HG03469 (cell line): ENCODE data around the gene GRN.
A peak's percentile ranks its signal among the peaks of the same experiment; 100 is the strongest.

Experiments
- ATAC-seq: cut with Tn5 transposase; IDR thresholded peaks from one replicate; pipeline ENCODE4 v1.9.1; 2021; ENCODE audit warnings: mild to moderate bottlenecking, moderate library complexity, moderate number of reproducible peaks; ENCODE audit not compliant: unreplicated experiment

The GRN gene

GRCh38 chr17:44344939-44345453, at the start of gene GRN:
Gene GRN, plus strand, starts transcription at chr17:44345302. Its CDS starts 3,863 bp downstream, at chr17:44349165.
- ATAC-seq, result peak; percentile 31

- ATAC-seq, result no peak
Observed at GRCh38 chr17:44297975-44298374, 47.1 kb upstream of the GRN start.

GRCh38 chr17:44304651-44305050, 40.5 kb upstream of the GRN start:
- no peak for ATAC-seq

- ATAC-seq, result no peak
Observed at GRCh38 chr17:44307387-44308186, 37.5 kb upstream of the GRN start.

- no peak for ATAC-seq
Observed at GRCh38 chr17:44308320-44308818, 36.7 kb upstream of the GRN start, which contains the start of gene RUNDC3A. Gene RUNDC3A, plus strand, starts transcription at chr17:44308601. Its CDS starts 232 bp downstream, at chr17:44308833.

- no peak for ATAC-seq
Observed at GRCh38 chr17:44308865-44309264, 36.2 kb upstream of the GRN start.

GRCh38 chr17:44309472-44309871, 35.6 kb upstream of the GRN start:
- no peak for ATAC-seq

- ATAC-seq, result no peak
Observed at GRCh38 chr17:44310188-44310587, 34.9 kb upstream of the GRN start.

- ATAC-seq, result no peak
Observed at GRCh38 chr17:44310609-44311376, 34.3 kb upstream of the GRN start.

GRCh38 chr17:44311562-44312181, 33.4 kb upstream of the GRN start:
- ATAC-seq, result no peak

GRCh38 chr17:44312396-44313104, 32.6 kb upstream of the GRN start:
- ATAC-seq, result no peak

- no peak for ATAC-seq
Observed at GRCh38 chr17:44314031-44314430, 31.1 kb upstream of the GRN start.

GRCh38 chr17:44314524-44314868, 30.6 kb upstream of the GRN start:
- ATAC-seq, result no peak

GRCh38 chr17:44314869-44315661, 30.0 kb upstream of the GRN start:
- no peak for ATAC-seq

GRCh38 chr17:44315760-44316731, 29.1 kb upstream of the GRN start:
- no peak for ATAC-seq

GRCh38 chr17:44317545-44317944, 27.6 kb upstream of the GRN start:
- ATAC-seq, result no peak

- ATAC-seq, result no peak
Observed at GRCh38 chr17:44318077-44318892, 26.8 kb upstream of the GRN start.

GRCh38 chr17:44320066-44320465, 25.0 kb upstream of the GRN start:
- ATAC-seq, result no peak
